OCI-LY7 (cell line): ENCODE data around the gene RAB3C.

Source experiments
- CTCF ChIP-seq: fragments of 200-600 bp; sonication (generic); conservative IDR thresholded peaks from 2 replicates; pipeline ENCODE4 v1.5.1; 2014; ENCODE audit warnings: mild to moderate bottlenecking, antibody characterized with exemption, low read length, moderate library complexity, mixed read lengths
- EZH2phosphoT487 ChIP-seq: fragments of 200-600 bp; sonication (generic); IDR thresholded peaks from 2 replicates; pipeline ENCODE4 v1.6.1; 2018; ENCODE audit warnings: low read depth, borderline replicate concordance, mild to moderate bottlenecking, mixed run types, antibody characterized with exemption, low read length, moderate library complexity, mixed read lengths

GRCh38 chr5:58703925-58704555 lies 121.2 kb downstream of the RAB3C start:
- no peak for TF ChIP-seq CTCF
- no peak for TF ChIP-seq EZH2phosphoT487
